ENCODE measurements around the gene CDC5L. TPM values are rescaled to one million over a fixed set of nuclear protein-coding genes. Genes with fewer than 3 reads are reported as not detected.

CDC5L gene
- total and polyA plus RNA-seq, 7 experiments from 2014 or later = 14.5 to 25.4 (median 20.8) TPM

Small RNA genes within 50 kb of the gene (microRNA-seq; reads per million reads assigned to microRNA genes)
- not detected for gene MIR4642 (ENCODE audit: borderline microRNAs expressed)

Other genes with a start within 250 kb of the CDC5L start
- under 1 TPM in 1 of 5 experiments, not detected in 4; 0.66 TPM for gene CAPN11, start 228.9 kb upstream of the CDC5L start, total RNA-seq
- gene CAPN11, start 228.9 kb upstream of the CDC5L start, polyA plus RNA-seq = not detected
- not detected for gene MYMX, start 170.8 kb upstream of the CDC5L start, total RNA-seq
- not detected for gene MYMX, start 170.8 kb upstream of the CDC5L start, polyA plus RNA-seq
- 10 to 100 TPM in 1 of 5 experiments, 1 to 10 TPM in 2, under 1 TPM in 2; 0.84 to 41.1 (median 1.8) TPM for gene SLC29A1, start 164.1 kb upstream of the CDC5L start, total RNA-seq
- 1 to 10 TPM in 1 of 2 donors, under 1 TPM in 1; 0.95 to 2.0 TPM for gene SLC29A1, start 164.1 kb upstream of the CDC5L start, polyA plus RNA-seq
- gene HSP90AB1, start 140.6 kb upstream of the CDC5L start, total RNA-seq = 100 to 1,000 TPM; 345 to 750 (median 366) TPM
- gene HSP90AB1, start 140.6 kb upstream of the CDC5L start, polyA plus RNA-seq = 100 to 1,000 TPM; 422 to 558 TPM
- 10 to 100 TPM in 4 of 5 experiments, 1 to 10 TPM in 1; 10.0 to 32.1 (median 17.6) TPM for gene SLC35B2, start 130.2 kb upstream of the CDC5L start, total RNA-seq
- gene SLC35B2, start 130.2 kb upstream of the CDC5L start, polyA plus RNA-seq = 10 to 100 TPM; 24.5 to 41.7 TPM
- gene NFKBIE, start 122.2 kb upstream of the CDC5L start, total RNA-seq = 10 to 100 TPM in 4 of 5 experiments, 1 to 10 TPM in 1; 8.3 to 53.4 (median 29.4) TPM
- 1 to 10 TPM; 2.3 to 4.9 TPM for gene NFKBIE, start 122.2 kb upstream of the CDC5L start, polyA plus RNA-seq
- gene TMEM151B, start 117.3 kb upstream of the CDC5L start, total RNA-seq = not detected
- under 1 TPM in 1 of 2 donors, not detected in 1; 0.22 TPM for gene TMEM151B, start 117.3 kb upstream of the CDC5L start, polyA plus RNA-seq
- gene AARS2, start 74.4 kb upstream of the CDC5L start, total RNA-seq = 10 to 100 TPM; 13.5 to 29.8 (median 20.9) TPM
- gene AARS2, start 74.4 kb upstream of the CDC5L start, polyA plus RNA-seq = 10 to 100 TPM in 1 of 2 donors, 1 to 10 TPM in 1; 8.9 to 13.1 TPM
- not detected for gene SPATS1, start 45.1 kb upstream of the CDC5L start, total RNA-seq
- not detected for gene SPATS1, start 45.1 kb upstream of the CDC5L start, polyA plus RNA-seq

Data from naive thymus-derived CD4-positive, alpha-beta T cell (primary cell).